Measurements from ENCODE around the gene PLS3.

DNA sequence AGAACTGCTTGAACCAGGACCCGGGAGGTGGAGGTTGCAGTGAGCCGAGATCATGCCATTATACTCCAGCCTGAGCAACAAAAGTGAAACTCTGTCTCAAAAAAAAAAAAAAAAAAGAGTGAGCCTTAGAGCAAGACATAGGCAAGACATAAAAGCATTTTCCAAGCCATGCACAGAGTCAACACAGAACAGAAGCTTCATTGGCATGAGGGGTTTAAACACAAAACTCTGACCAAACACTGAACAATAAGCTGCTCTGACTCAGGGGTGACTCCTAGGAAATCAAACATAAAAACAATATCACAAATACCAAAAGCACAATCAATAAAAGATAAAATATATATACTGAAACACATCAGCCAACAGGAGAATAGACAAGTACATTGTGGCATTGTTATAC is 136.8 kb downstream of the PLS3 start:
- TF ChIP-seq, protein P1, sequence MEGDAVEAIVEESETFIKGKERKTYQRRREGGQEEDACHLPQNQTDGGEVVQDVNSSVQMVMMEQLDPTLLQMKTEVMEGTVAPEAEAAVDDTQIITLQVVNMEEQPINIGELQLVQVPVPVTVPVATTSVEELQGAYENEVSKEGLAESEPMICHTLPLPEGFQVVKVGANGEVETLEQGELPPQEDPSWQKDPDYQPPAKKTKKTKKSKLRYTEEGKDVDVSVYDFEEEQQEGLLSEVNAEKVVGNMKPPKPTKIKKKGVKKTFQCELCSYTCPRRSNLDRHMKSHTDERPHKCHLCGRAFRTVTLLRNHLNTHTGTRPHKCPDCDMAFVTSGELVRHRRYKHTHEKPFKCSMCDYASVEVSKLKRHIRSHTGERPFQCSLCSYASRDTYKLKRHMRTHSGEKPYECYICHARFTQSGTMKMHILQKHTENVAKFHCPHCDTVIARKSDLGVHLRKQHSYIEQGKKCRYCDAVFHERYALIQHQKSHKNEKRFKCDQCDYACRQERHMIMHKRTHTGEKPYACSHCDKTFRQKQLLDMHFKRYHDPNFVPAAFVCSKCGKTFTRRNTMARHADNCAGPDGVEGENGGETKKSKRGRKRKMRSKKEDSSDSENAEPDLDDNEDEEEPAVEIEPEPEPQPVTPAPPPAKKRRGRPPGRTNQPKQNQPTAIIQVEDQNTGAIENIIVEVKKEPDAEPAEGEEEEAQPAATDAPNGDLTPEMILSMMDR (conservative IDR thresholded peaks at IDR 0.05; ENCODE audit: low read depth, low read length), result no peak
- TF ChIP-seq POLR2A (IDR thresholded peaks at IDR 0.05; ENCODE audit: low read depth, low read length), result no peak

Measured in IMR-90 (cell line).